ENCODE measurements around the gene DAP.

DNA sequence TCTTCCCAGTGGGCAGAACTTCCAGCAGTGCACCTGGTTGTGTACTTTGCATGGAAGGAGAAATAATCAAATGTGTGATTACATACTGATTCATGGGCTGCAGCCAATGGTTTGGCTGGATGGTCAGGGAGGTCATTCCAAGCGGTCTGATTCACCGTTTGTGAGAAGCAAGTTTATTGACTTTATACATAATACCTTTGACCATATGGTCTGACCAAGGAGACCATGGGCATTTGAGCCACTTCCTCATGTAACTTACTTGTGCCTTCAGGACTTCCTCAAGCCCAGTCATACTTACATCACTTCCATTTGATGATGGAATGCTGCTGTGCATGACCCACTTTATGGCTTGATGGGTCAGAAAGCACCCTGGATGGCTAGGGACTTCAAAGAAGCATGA, 41.1 kb downstream of the DAP start:
- TF ChIP-seq, protein P1, sequence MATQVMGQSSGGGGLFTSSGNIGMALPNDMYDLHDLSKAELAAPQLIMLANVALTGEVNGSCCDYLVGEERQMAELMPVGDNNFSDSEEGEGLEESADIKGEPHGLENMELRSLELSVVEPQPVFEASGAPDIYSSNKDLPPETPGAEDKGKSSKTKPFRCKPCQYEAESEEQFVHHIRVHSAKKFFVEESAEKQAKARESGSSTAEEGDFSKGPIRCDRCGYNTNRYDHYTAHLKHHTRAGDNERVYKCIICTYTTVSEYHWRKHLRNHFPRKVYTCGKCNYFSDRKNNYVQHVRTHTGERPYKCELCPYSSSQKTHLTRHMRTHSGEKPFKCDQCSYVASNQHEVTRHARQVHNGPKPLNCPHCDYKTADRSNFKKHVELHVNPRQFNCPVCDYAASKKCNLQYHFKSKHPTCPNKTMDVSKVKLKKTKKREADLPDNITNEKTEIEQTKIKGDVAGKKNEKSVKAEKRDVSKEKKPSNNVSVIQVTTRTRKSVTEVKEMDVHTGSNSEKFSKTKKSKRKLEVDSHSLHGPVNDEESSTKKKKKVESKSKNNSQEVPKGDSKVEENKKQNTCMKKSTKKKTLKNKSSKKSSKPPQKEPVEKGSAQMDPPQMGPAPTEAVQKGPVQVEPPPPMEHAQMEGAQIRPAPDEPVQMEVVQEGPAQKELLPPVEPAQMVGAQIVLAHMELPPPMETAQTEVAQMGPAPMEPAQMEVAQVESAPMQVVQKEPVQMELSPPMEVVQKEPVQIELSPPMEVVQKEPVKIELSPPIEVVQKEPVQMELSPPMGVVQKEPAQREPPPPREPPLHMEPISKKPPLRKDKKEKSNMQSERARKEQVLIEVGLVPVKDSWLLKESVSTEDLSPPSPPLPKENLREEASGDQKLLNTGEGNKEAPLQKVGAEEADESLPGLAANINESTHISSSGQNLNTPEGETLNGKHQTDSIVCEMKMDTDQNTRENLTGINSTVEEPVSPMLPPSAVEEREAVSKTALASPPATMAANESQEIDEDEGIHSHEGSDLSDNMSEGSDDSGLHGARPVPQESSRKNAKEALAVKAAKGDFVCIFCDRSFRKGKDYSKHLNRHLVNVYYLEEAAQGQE (IDR thresholded peaks at IDR 0.05; ENCODE audit: insufficient read depth in 1 of 2, low read depth in 2 of 2, low read length in 2 of 2) = no peak
- TF ChIP-seq POLR2AphosphoS5 (IDR thresholded peaks at IDR 0.05; ENCODE audit: low read depth, low read length) (no peak), SIN3A (IDR thresholded peaks at IDR 0.05; ENCODE audit: borderline replicate concordance, insufficient read depth, low read length) (no peak)
